Endothelial cell of hepatic sinusoid (primary cell): ENCODE measurements around the gene ERBB2.
"Not testable (repeated sequence)": the region's sequence is repeated elsewhere in the genome, so short reads cannot be mapped to it uniquely, and the experiment has no call there.

ENCODE experiments used
- in situ Hi-C: cut with HindIII; loops from 2 replicates; pipeline ENCODE4 v1.10.0; 2017; ENCODE audit warnings: low sequenced_read_pairs

The ERBB2 gene

DNA sequence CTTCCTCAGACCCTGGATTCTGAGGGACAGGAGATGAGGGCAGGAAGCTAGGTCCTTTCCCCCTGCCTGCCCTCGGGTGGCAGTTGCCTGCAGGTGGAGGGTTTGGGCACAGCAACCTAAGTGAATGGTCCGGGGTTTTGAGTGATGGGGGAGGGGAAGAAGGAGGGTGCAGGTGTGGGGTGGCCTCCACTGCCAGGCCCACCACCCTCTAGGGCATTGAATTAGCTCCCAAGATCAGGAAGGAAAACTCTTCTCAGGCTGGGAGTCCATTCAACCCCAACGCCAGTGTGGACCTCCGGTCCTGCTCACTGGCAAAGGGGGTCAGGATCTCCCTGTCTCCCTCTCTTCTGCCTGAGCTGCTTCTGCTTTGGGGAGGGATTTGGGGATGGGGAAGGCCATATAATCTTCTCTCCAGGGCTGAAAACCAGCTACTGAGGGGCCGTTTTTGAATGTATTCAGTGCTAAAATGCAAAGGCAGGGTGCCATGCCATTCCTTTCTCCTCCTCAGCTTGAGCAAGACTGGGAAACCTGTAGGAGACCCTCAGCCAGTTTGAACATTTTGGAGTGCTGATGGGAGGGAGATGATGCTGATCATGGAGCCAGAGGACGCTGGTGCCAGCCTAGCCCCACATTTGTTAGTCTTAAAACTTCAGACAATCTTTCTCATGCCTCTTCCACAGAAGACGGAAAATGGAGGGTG, 56.7 kb downstream of the ERBB2 start:
- in situ Hi-C loops: no loop called here

- in situ Hi-C loops: no loop called here
These were observed 57.4 kb downstream of the ERBB2 start for GRCh38 chr17:39757176-39757662.

DNA sequence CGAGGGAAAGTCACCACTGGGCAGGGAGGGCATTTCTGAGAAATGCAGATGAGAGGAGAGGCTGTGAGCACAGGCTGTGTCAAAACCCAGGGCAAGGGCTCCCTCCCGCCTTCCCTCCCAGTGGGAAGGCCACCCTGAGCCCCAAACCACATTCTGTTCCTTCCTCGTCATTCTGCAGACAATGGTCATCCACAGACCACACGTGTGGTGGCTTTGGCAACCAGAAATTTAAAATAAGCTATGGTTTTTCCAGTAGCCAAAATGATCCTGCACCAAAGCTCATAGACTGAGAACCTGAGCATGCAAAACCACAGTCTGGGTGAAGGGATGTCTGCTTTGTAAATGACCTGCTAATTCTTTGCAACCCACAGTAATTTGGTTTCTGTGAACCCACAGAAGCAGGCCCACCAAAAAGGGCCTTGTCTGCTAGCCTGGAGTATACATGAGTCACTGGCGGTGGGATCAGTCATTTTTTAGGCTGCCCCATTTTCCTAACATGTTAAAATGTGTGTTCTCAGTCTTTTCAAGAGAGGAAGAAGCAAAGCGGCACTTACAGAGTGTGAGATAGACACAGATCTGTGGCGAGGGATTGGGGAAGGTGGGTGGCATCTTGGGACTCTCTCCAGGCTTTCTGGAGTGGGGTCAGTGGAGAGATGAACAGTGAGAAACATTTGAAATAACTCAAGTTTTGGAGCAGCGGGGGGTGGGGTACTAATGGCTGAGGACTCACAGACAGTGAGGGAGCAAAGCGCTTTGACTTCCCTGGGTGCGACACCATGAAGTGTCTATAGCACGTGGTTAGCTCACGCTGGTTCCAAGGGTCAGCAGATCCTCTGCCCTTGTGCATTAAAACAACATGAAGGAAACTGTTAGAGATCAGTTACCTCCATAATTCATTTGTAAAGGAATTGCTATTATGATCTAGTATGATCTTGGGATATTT, 58.3 kb downstream of the ERBB2 start:
- in situ Hi-C loops: no loop called here

GRCh38 chr17:39759204-39759603, 59.3 kb downstream of the ERBB2 start:
- in situ Hi-C loops: no loop called here

DNA sequence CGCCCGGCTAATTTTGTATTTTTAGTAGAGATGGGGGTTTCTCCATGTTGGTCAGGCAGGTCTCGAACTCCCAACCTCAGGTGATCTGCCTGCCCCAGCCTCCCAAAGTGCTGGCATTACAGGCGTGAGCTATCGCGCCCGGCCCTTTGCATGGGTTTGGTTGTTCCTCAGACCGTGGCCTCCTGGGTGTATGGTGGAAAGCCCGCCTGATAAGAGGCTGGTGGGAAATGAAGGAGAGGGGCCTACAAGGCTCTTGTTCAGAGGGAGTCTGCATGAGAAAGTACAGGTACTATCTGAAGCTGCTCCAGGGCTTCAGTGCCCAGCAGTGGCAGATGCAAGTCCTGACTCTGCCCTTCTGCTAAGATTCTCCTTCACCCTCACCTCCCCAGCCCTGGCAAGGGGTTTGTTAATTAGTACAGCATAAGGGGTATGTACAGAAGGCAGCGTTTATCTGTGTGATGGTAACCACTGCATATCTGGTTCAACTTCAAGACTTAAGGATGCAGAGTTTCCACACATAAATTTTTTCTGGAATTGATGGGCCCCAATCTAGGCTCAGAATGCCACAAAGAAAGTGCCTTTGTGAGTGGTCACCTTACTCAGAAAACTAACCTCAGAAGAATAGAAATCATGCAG, 62.1 kb downstream of the ERBB2 start:
- in situ Hi-C loops: no loop called here

DNA sequence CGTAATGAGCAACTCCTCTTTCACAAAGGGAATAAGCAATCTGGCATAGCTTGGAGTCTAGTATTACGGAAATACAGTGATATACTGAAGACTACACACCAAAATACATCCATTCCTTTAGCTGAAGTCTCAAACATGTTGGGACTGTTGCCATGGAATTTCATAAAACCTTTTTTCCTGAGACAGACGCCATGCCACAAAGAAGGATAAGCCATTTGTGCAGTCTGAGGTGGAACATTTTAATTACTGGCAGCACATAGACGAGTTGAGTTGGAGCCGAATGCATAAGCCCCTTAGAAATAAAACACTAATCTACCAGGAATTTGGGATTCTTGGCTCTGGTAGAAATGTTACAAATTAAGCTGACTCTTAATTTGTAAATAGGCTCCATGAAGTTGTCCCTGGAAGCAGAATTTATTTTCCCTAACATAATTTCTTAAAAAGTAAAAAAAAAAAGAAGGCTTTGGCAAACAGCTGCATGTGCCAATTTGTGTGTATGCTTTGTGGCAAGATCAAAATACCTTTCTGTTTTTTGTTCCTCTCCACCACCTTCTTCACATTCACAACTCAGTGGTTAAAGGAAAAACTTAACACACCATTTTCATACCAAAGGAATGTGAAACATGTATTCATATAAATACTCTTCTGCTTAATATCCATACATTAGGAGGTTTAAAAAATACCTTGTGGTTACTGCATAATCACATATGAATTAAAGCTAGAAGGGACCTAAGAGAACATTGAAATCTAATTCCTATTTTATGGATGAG, 63.4 kb downstream of the ERBB2 start:
- in situ Hi-C loops: no loop called here

- in situ Hi-C loops: not testable (repeated sequence)
These were observed 64.3 kb downstream of the ERBB2 start for GRCh38 chr17:39764171-39764570.

GRCh38 chr17:39765175-39765574, 65.3 kb downstream of the ERBB2 start:
- in situ Hi-C loops: no loop called here

GRCh38 chr17:39765766-39766165, 65.9 kb downstream of the ERBB2 start:
- in situ Hi-C loops: no loop called here

DNA sequence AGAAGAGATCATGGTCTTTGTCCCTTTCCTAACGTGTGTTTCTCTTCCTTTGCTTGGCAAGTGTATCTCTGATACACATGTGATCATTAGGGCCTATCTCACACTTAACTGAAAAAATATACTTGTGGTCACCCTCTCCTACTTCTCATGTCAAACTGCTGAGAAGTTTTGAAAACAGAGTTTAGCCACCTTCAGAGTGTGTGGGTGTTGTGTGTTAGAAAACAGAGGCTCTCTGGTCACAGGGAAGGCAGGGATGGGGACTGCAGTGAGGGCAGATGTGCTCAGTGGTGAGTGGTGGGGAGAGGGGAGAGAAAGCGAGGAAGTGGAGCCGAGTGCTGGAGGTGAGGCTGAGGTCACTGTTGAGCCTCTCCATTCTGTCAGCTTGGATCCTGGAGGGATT, 67.3 kb downstream of the ERBB2 start:
- in situ Hi-C loops: no loop called here

DNA sequence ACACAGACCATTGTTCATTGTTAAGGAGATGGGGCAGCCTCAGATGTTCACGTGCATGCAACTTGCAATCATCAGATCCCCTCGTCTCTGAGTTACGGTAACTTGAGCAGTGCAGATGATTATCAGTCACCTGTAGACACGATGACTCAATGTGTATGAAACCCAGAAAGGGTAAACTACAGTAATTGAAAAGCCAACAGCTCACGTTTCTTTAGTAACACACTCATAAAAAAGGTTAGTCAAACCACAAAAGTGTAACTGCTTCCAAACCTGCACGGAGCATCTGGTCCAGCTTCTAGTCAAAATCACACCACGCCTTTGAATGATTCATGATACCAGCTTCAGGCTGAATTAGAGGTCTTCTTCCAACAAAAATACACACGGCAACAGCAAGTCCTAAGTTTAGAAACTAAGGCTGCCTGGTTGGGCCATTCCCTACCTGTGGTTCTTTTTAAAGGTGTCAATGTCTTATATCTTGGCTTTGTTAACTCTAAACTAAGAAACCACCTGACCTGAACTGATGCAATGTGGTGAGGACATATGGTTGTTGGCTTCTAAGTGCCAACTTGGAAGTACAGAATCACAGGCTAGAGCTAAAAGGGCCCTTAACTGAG, 70.2 kb downstream of the ERBB2 start:
- in situ Hi-C loops: no loop called here

GRCh38 chr17:39772415-39772814, 72.6 kb downstream of the ERBB2 start:
- in situ Hi-C loops: no loop called here

DNA sequence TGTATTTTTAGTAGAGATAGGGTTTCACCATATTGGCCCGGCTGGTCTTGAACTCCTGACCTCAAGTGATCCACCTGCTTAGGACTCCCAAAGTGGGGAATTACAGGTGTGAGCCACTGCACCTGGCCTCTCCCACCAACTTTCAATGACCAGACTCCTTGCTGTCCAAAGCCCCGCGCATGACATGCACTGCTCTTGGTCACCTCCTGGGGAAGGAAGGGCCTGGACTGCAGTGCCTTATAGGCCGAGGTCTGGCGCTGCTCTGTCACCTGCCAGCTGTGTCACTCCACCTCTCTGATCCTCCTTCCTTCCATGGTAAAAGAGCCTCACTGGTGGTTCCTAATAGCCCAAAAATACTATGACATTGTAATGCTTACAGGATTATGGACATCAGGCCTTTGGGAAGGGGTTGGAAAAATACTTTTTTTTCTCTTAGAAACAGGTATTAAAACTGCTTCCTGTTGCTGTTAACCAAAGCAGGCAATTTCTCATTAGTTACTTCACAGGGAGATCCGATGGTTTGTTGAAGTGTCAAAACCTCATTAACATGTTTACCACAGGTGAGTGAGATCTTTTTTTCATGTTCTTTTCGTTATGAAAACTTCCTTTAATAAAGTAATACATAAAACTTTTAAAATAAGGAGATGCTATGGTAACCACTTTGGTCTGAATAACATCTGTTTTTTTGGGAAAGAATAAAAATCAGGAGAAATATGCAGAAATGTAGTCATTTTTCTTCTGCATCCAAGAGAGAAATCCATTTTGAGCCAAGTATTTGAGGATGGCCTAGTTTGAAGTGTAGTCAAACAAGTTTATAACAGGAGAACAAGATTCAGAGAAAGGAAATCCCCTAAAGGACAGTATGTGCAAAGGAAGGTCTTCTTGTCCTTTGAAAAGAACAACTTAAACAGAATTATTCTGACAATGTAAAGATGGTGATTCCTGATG, 73.4 kb downstream of the ERBB2 start:
- in situ Hi-C loops: no loop called here

- in situ Hi-C loops: no loop called here
These were observed 74.2 kb downstream of the ERBB2 start for GRCh38 chr17:39774047-39774446.

DNA sequence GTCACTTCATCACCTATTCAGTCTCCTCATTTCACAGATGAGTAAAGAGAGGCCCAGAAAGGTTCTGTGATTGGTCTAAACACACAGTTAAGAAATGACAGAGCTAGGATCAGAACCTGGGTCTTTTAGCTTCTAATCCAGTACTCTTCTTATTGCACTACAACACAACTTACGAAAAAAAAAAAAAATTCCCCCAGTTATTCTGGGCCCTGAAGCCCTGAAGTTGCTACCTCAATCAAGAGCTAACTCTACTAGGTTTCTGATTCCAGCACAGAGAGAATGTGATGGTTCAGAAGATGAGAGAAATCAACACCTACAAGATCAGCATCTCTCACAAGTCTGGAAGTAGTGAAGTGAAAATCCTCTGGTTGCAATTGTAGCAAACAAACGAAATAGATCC, 75.2 kb downstream of the ERBB2 start:
- in situ Hi-C loops: no loop called here

DNA sequence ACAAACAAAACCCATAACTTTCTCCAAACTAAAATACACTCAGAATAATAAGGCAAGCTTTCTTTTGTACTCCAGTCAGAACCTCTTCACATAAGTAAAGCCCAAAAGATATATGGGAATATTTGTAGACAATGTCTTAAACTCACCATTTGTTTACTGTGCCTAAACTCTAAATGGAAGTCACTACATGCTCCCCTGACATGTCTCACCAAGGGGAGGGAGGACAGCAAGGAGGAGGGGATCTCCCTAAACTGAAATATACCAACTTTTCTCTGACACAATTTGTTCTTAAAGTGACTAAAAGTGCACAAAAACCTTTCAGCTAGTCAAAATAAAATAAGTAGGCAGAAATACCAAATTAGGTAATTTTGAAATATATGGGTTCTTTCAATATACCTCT, 76.4 kb downstream of the ERBB2 start:
- in situ Hi-C loops: no loop called here

- in situ Hi-C loops: no loop called here
These were observed 77.9 kb downstream of the ERBB2 start for GRCh38 chr17:39777534-39778365.
